ENCODE data around the gene NTSR2. TPM values are rescaled to one million over a fixed set of nuclear protein-coding genes. Genes with fewer than 3 reads are reported as not detected.

NTSR2 gene
- total and polyA plus RNA-seq, 2 donors (not counting 3 experiments of a cell fraction or from before 2014, with no cell fraction given) = not detected

DNA sequence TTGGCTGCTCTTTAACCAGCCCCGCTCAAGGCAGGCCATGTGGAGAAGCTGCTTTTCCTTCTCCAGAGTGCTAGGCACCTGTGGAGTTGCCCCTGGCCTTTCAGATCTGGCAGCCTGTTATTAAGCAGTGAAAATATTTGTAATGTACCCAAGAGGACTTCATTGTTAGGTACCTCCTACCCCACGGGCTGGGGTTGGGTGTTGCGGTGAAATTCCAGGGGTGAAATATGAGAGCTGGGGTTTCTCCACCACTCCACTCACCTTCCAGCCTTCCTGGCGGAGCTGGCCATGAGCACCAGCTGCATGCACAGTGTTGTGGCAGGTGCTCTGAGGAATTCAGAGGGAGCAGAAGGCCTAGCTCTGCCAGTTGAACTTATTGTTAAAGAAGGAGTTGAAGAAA is 39.1 kb downstream of the NTSR2 start:
- H3K4me1 ChIP-seq (ENCODE audit: control insufficient read depth, extremely low read depth, insufficient read depth, low read length) = no peaks in the 10 kb centered on the region
- FAIRE-seq = no peak
- CTCF ChIA-PET = interaction anchor here (0.8 to 1.3 kb wide), 2 partner anchors 149 to 153 kb away, joined by 3 to 4 read pairs; no protein-coding TSS in a partner anchor

DNA sequence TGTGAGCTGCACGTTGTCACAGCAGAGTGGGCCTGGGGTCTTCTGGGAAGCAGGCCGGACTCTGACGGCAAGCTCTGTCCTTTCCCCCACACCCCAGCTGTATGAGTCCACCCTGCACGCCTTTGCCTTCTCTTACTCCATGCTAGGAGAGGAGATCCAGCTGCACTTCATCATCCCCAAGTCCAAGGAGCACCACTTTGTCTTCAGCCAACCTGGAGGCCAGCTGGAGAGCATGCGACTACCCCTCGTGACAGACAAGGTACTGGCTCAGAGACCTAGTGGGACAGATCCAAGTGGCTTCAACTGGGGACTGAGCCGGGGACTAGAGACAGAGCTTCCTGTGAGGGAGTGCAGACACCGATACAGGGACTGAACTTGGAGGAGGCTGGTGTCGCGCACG is 40.1 kb downstream of the NTSR2 start:
- Histone ChIP-seq H2AFZ (ENCODE audit: low read depth, low read length) (no peak overlapping the region), H3K79me2 (ENCODE audit: control insufficient read depth, insufficient read depth, low read length) (no peaks in the 10 kb centered on the region), H3K4me1 (ENCODE audit: control insufficient read depth, extremely low read depth, insufficient read depth, low read length) (no peaks in the 10 kb centered on the region), H3K27ac (ENCODE audit: insufficient read depth, low read depth, low read length) (no peak overlapping the region), H3K9me3 (replicated peaks; ENCODE audit: control insufficient read depth, insufficient read depth, low read length) (no peaks in the 10 kb centered on the region), H3K9ac (replicated peaks; ENCODE audit: extremely low read depth, insufficient read depth, low read length) (no peak overlapping the region), H3K9me1 (replicated peaks; ENCODE audit: control insufficient read depth, extremely low read depth, insufficient read depth, low read length) (no peaks in the 10 kb centered on the region), H3K27me3 (ENCODE audit: control insufficient read depth in 2 of 2, insufficient read depth in 2 of 2, low read length in 2 of 2) (no peaks in the 10 kb centered on the region), H3K36me3 (ENCODE audit: control insufficient read depth in 2 of 2, extremely low read depth in 1 of 2, insufficient read depth in 2 of 2, low read length in 2 of 2) (no peaks in the 10 kb centered on the region), H3K4me2 (ENCODE audit: insufficient read depth, low read length) (no peak overlapping the region), H4K20me1 (replicated peaks; ENCODE audit: control insufficient read depth, extremely low read depth, insufficient read depth, low read length) (no peaks in the 10 kb centered on the region), H3K4me3 (replicated peaks in 1 of 3; ENCODE audit: insufficient read depth in 1 of 3, low read depth in 1 of 3, low read length in 3 of 3) (no peak overlapping the region)
- ChIA-PET CTCF (interaction anchor here (0.8 to 1.3 kb wide), 3 partner anchors 47 to 150 kb away, joined by 3 to 4 read pairs (median 3); no protein-coding TSS in a partner anchor), POLR2A (no interaction called here)
- no peak for FAIRE-seq
- intact Hi-C loops (cut with micrococcal nuclease) = no loop called here
- BruUV-seq (replicated peaks) = no TSS peak
- TF ChIP-seq JUN (IDR thresholded peaks at IDR 0.05; ENCODE audit: borderline replicate concordance, insufficient read depth, insufficient read length, low read depth) = no peak
- TF ChIP-seq EZH2 (IDR thresholded peaks at IDR 0.05; ENCODE audit: borderline replicate concordance, low read depth, low read length, severe bottlenecking) = no peak
- TF ChIP-seq, protein P1, sequence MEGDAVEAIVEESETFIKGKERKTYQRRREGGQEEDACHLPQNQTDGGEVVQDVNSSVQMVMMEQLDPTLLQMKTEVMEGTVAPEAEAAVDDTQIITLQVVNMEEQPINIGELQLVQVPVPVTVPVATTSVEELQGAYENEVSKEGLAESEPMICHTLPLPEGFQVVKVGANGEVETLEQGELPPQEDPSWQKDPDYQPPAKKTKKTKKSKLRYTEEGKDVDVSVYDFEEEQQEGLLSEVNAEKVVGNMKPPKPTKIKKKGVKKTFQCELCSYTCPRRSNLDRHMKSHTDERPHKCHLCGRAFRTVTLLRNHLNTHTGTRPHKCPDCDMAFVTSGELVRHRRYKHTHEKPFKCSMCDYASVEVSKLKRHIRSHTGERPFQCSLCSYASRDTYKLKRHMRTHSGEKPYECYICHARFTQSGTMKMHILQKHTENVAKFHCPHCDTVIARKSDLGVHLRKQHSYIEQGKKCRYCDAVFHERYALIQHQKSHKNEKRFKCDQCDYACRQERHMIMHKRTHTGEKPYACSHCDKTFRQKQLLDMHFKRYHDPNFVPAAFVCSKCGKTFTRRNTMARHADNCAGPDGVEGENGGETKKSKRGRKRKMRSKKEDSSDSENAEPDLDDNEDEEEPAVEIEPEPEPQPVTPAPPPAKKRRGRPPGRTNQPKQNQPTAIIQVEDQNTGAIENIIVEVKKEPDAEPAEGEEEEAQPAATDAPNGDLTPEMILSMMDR (IDR thresholded peaks at IDR 0.05; ENCODE audit: extremely low read depth in 1 of 2, insufficient read depth in 1 of 2, low read depth in 1 of 2, low read length in 2 of 2) = no peak
- TF ChIP-seq MYC (IDR thresholded peaks at IDR 0.05; ENCODE audit: low read depth, low read length) = no peak
- TF ChIP-seq, protein P2, sequence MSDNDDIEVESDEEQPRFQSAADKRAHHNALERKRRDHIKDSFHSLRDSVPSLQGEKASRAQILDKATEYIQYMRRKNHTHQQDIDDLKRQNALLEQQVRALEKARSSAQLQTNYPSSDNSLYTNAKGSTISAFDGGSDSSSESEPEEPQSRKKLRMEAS (IDR thresholded peaks at IDR 0.05; ENCODE audit: insufficient read depth, insufficient read length) = no peak
- no peak for TF ChIP-seq GATA2 (IDR thresholded peaks at IDR 0.05; ENCODE audit: insufficient read depth, insufficient read length, low read depth, low read length)
- no peak for TF ChIP-seq POLR2AphosphoS5 (IDR thresholded peaks at IDR 0.05; ENCODE audit: insufficient read depth, low read depth, low read length)
- no peak for TF ChIP-seq FOS (IDR thresholded peaks at IDR 0.05; ENCODE audit: borderline replicate concordance, insufficient read depth, low read length)
- TF ChIP-seq POLR2A (IDR thresholded peaks at IDR 0.05; ENCODE audit: low read depth, low read length) = no peak
- no peak for DNase-seq (ENCODE audit: low read depth, low spot score)
- dilution Hi-C loops (cut with MboI; ENCODE audit: extremely low pct_ligation_motif_present, low sequenced_read_pairs) = no loop called here

More for the DNA sequence above, 39.1 kb downstream of the NTSR2 start:
- no peak for DNase-seq (ENCODE audit: low read depth, low spot score)
- dilution Hi-C loops (cut with MboI; ENCODE audit: extremely low pct_ligation_motif_present, low sequenced_read_pairs) = no loop called here
- H3K9ac ChIP-seq (replicated peaks; ENCODE audit: extremely low read depth, insufficient read depth, low read length) = no peak overlapping the region
- TF ChIP-seq, protein P2 (IDR thresholded peaks at IDR 0.05; ENCODE audit: insufficient read depth, insufficient read length) = no peak
- no peak for TF ChIP-seq POLR2AphosphoS5 (IDR thresholded peaks at IDR 0.05; ENCODE audit: insufficient read depth, low read depth, low read length)
- H3K36me3 ChIP-seq (ENCODE audit: control insufficient read depth in 2 of 2, extremely low read depth in 1 of 2, insufficient read depth in 2 of 2, low read length in 2 of 2) = no peaks in the 10 kb centered on the region
- BruUV-seq (replicated peaks) = no TSS peak
- H3K4me2 ChIP-seq (ENCODE audit: insufficient read depth, low read length) = no peak overlapping the region
- no peaks in the 10 kb centered on the region for H3K27me3 ChIP-seq (ENCODE audit: control insufficient read depth in 2 of 2, insufficient read depth in 2 of 2, low read length in 2 of 2)
- no peak overlapping the region for H3K4me3 ChIP-seq (replicated peaks in 1 of 3; ENCODE audit: insufficient read depth in 1 of 3, low read depth in 1 of 3, low read length in 3 of 3)
- H3K27ac ChIP-seq (ENCODE audit: insufficient read depth, low read depth, low read length) = no peak overlapping the region
- H3K79me2 ChIP-seq (ENCODE audit: control insufficient read depth, insufficient read depth, low read length) = no peaks in the 10 kb centered on the region
- H2AFZ ChIP-seq (ENCODE audit: low read depth, low read length) = no peak overlapping the region
- POLR2A ChIA-PET = no interaction called here
- no peaks in the 10 kb centered on the region for H3K9me3 ChIP-seq (replicated peaks; ENCODE audit: control insufficient read depth, insufficient read depth, low read length)
- H3K9me1 ChIP-seq (replicated peaks; ENCODE audit: control insufficient read depth, extremely low read depth, insufficient read depth, low read length) = no peaks in the 10 kb centered on the region
- no peaks in the 10 kb centered on the region for H4K20me1 ChIP-seq (replicated peaks; ENCODE audit: control insufficient read depth, extremely low read depth, insufficient read depth, low read length)
- intact Hi-C loops (cut with micrococcal nuclease) = no loop called here
